Natural killer cell (primary cell): Measurements from ENCODE around the gene MMEL1. TPM values are rescaled to one million over a fixed set of nuclear protein-coding genes. Genes with fewer than 3 reads are reported as not detected.

Experiments used
- ATAC-seq, 3 donors: fragments of 150-1000 bp in 2 of 3; fragments of 200-7000 bp in 1 of 3; cut with Tn5 transposase; 1 replicate in 1 of 3; 2 replicates in 2 of 3; pipeline ENCODE4 v1.10.0; 2021; ENCODE audit warnings: mild to moderate bottlenecking in 2 of 3, moderate library complexity in 2 of 3
- DNase-seq, 2 donors: peaks; one replicate each; pipeline versions ENCODE4 v3.0.0 to v3.0.0-alpha.2; 2013 to 2021; ENCODE audit warnings: mixed read lengths in 1 of 2
- H3K27ac ChIP-seq: one replicate; pipeline ENCODE4 v1.5.1; 2013; ENCODE audit warnings: mild to moderate bottlenecking, low read length
- H3K27me3 ChIP-seq: one replicate; pipeline ENCODE4 v1.6.1; 2013; ENCODE audit warnings: low read length; ENCODE audit not compliant: control insufficient read depth, insufficient read depth
- H3K36me3 ChIP-seq: one replicate; pipeline ENCODE4 v1.6.1; 2013; ENCODE audit warnings: low read length; ENCODE audit not compliant: control insufficient read depth, insufficient read depth
- H3K4me1 ChIP-seq: one replicate; pipeline ENCODE4 v1.6.1; 2013; ENCODE audit warnings: low read length; ENCODE audit not compliant: control insufficient read depth, insufficient read depth
- H3K4me3 ChIP-seq: one replicate; pipeline ENCODE4 v1.5.1; 2013; ENCODE audit warnings: low read length
- H3K9me3 ChIP-seq: one replicate; pipeline ENCODE4 v1.6.1; 2013; ENCODE audit warnings: low read length; ENCODE audit not compliant: control insufficient read depth, insufficient read depth
- H3K27ac Mint-ChIP-seq, 2 donors: one replicate each; pipeline ENCODE4 v1.8.0; 2022; ENCODE audit warnings: mild to moderate bottlenecking in 2 of 2, mixed read lengths in 2 of 2, moderate library complexity in 1 of 2
- H3K27me3 Mint-ChIP-seq, 2 donors: one replicate each; pipeline ENCODE4 v1.8.0; 2022; ENCODE audit warnings: low read depth in 2 of 2, mixed read lengths in 2 of 2
- H3K36me3 Mint-ChIP-seq: one replicate; pipeline ENCODE4 v1.8.0; 2022; ENCODE audit warnings: mixed read lengths
- H3K4me1 Mint-ChIP-seq, 2 donors: one replicate each; pipeline ENCODE4 v1.8.0; 2022; ENCODE audit warnings: mixed read lengths in 2 of 2
- H3K4me3 Mint-ChIP-seq: one replicate; pipeline ENCODE4 v1.8.0; 2022; ENCODE audit warnings: mild to moderate bottlenecking, moderate library complexity, mixed read lengths
- H3K9me3 Mint-ChIP-seq, 2 donors: one replicate each; pipeline ENCODE4 v1.8.0; 2022; ENCODE audit warnings: mixed read lengths in 2 of 2
- CTCF ChIP-seq: fragments of 200-600 bp; IDR thresholded peaks from one replicate; pipeline ENCODE4 v1.8.0; 2022; ENCODE audit warnings: antibody characterized with exemption
- WGBS: methylation state at CpG from one replicate; pipeline ENCODE4 v1.1.7; 2013; ENCODE audit warnings: missing lambda C conversion rate; ENCODE audit not compliant: insufficient coverage; 5-methylcytosine and 5-hydroxymethylcytosine counted together
- intact Hi-C: fragments of 100-400 bp; cut with micrococcal nuclease; formaldehyde crosslinking; loops from one replicate; pipeline ENCODE4 v1.14.2; 2022
- total RNA-seq, 4 donors: library from RNA; stranded (reverse); fragments of 120-200 nt in 1 of 4; gene quantifications; one replicate each; pipeline versions ENCODE4 v1.2.3 to v1.2.4, GENCODE V29; 2013 to 2022

The MMEL1 gene
- total RNA-seq, 3 donors from 2014 or later (not counting 1 experiment from before 2014, with no cell fraction given): 1.3 to 2.0 TPM; not detected in 1

- H3K27ac Mint-ChIP-seq: no peak overlapping the region
- intact Hi-C loops: loop anchor here (10.0 kb wide), 2 partner anchors 102 to 452 kb away; partner anchors contain the start of gene FAAP20
- ATAC-seq (no peak), DNase-seq (no peak)
- H3K9me3 Mint-ChIP-seq: peaks cover 9% of the 10 kb centered on the region in 2 donors
- TF ChIP-seq CTCF: no peak
- no peaks in the 10 kb centered on the region for H3K36me3 ChIP-seq
- H3K4me1 Mint-ChIP-seq: peaks cover 10 to 18% of the 10 kb centered on the region in 2 donors
- H3K4me1 ChIP-seq: peaks cover 15% of the 10 kb centered on the region
- H3K4me3 Mint-ChIP-seq: no peak overlapping the region
- H3K27me3 ChIP-seq: peaks cover 14% of the 10 kb centered on the region
- no peaks in the 10 kb centered on the region for H3K36me3 Mint-ChIP-seq
- 74% methylated on average over 5 of the region's 5 CpGs for WGBS
- H3K27me3 Mint-ChIP-seq: peaks cover 4 to 5% of the 10 kb centered on the region in 2 donors
- H3K9me3 ChIP-seq: peaks cover 12% of the 10 kb centered on the region
- H3K4me3 ChIP-seq: no peak overlapping the region
- H3K27ac ChIP-seq: no peak overlapping the region
These were observed 14.0 kb upstream of the MMEL1 start for GRCh38 chr1:2646837-2647236.

DNA sequence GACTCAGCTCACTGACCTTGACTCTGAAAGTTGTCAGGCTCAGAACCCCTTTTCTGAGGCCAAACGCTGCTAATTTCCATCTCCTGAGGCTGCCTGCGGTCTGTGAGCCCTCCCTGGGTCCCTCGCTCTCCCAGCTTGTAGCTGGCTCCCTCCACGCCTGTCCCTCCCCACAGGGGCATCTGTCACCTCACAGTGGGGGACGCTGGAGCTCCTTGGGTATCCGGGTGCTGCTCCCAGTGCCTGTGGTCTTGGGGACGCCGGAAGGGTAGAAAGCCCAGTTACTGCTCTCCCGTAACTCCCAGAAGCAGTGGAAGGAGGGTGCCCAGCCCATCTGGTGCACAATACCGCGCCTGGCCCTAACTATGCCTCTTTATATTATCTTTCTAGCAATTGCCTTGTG, 13.0 kb upstream of the MMEL1 start:
- DNase-seq (no peak), ATAC-seq (no peak)
- Mint-ChIP-seq H3K9me3 (peaks cover 9% of the 10 kb centered on the region in 2 donors), H3K36me3 (no peaks in the 10 kb centered on the region), H3K27me3 (peaks cover 0 to 4% of the 10 kb centered on the region in 2 donors), H3K27ac (peak overlapping the region in 1 of 2 donors; percentile 51), H3K4me1 (peaks cover 10 to 18% of the 10 kb centered on the region in 2 donors), H3K4me3 (no peak overlapping the region)
- intact Hi-C loops: loop anchor here (10.0 kb wide), 2 partner anchors 101 to 451 kb away; partner anchors contain the start of gene FAAP20
- Histone ChIP-seq H3K4me3 (no peak overlapping the region), H3K27ac (no peak overlapping the region), H3K9me3 (peaks cover 12% of the 10 kb centered on the region), H3K4me1 (peaks cover 22% of the 10 kb centered on the region), H3K27me3 (peaks cover 6% of the 10 kb centered on the region), H3K36me3 (no peaks in the 10 kb centered on the region)
- TF ChIP-seq CTCF: no peak
- WGBS: 87% methylated on average over 11 of the region's 11 CpGs

GRCh38 chr1:2645143-2645542, 12.3 kb upstream of the MMEL1 start:
- DNase-seq: no peak

More at GRCh38 chr1:2645143-2645542, 12.3 kb upstream of the MMEL1 start:
- H3K27me3 Mint-ChIP-seq: peaks cover 0 to 4% of the 10 kb centered on the region in 2 donors
- H3K36me3 Mint-ChIP-seq: no peaks in the 10 kb centered on the region
- 85% methylated on average over 14 of the region's 14 CpGs for WGBS
- Histone ChIP-seq H3K9me3 (peaks cover 12% of the 10 kb centered on the region), H3K4me1 (peaks cover 22% of the 10 kb centered on the region), H3K36me3 (no peaks in the 10 kb centered on the region), H3K4me3 (no peak overlapping the region), H3K27ac (no peak overlapping the region), H3K27me3 (peaks cover under 1% of the 10 kb centered on the region)
- H3K4me3 Mint-ChIP-seq: no peak overlapping the region
- H3K4me1 Mint-ChIP-seq: peaks cover 10 to 18% of the 10 kb centered on the region in 2 donors
- H3K27ac Mint-ChIP-seq: no peak overlapping the region
- H3K9me3 Mint-ChIP-seq: peaks cover 9% of the 10 kb centered on the region in 2 donors
- no peak for ATAC-seq
- no peak for TF ChIP-seq CTCF
- intact Hi-C loops: loop anchor here (10.0 kb wide), 2 partner anchors 100 to 450 kb away; partner anchors contain the start of gene FAAP20
